Nephron progenitor cell (in vitro differentiated cells): ENCODE measurements around the gene HTR3D.
"Not testable (repeated sequence)": the region's sequence is repeated elsewhere in the genome, so short reads cannot be mapped to it uniquely, and the experiment has no call there.

Source experiments
- DNase-seq: peaks from one replicate; pipeline ENCODE4 v3.0.0; 2021
- H3K27ac Mint-ChIP-seq: 2 replicates; pipeline ENCODE4 v1.8.0; 2021; ENCODE audit warnings: mild to moderate bottlenecking, moderate library complexity, mixed read lengths
- H3K27me3 Mint-ChIP-seq: 2 replicates; pipeline ENCODE4 v1.8.0; 2021; ENCODE audit warnings: mild to moderate bottlenecking, low read depth, mixed read lengths; ENCODE audit not compliant: poor library complexity
- H3K36me3 Mint-ChIP-seq: 2 replicates; pipeline ENCODE4 v1.8.0; 2021; ENCODE audit warnings: low read depth, mixed read lengths
- H3K4me1 Mint-ChIP-seq: 2 replicates; pipeline ENCODE4 v1.8.0; 2021; ENCODE audit warnings: mixed read lengths
- H3K4me3 Mint-ChIP-seq: 2 replicates; pipeline ENCODE4 v1.8.0; 2021; ENCODE audit warnings: mild to moderate bottlenecking, moderate library complexity, mixed read lengths
- H3K9me3 Mint-ChIP-seq: 2 replicates; pipeline ENCODE4 v1.8.0; 2021; ENCODE audit warnings: mild to moderate bottlenecking, moderate library complexity, mixed read lengths
- CTCF ChIP-seq: fragments of 200-600 bp; sonication (generic); IDR thresholded peaks from 2 replicates; pipeline ENCODE4 v1.5.0; 2021; ENCODE audit warnings: antibody characterized with exemption

HTR3D gene

GRCh38 chr3:184058029-184058428, 26.5 kb downstream of the HTR3D start:
- Mint-ChIP-seq H3K27ac (no peak overlapping the region), H3K27me3 (peaks cover 20% of the 10 kb centered on the region), H3K36me3 (no peaks in the 10 kb centered on the region), H3K4me3 (no peak overlapping the region), H3K4me1 (peaks cover 30% of the 10 kb centered on the region), H3K9me3 (no peaks in the 10 kb centered on the region)
- DNase-seq, result no peak
- no peak for TF ChIP-seq CTCF

- no peak overlapping the region for H3K27ac Mint-ChIP-seq
- TF ChIP-seq CTCF, result no peak
- peaks cover 16% of the 10 kb centered on the region for H3K27me3 Mint-ChIP-seq
- no peak for DNase-seq
- no peaks in the 10 kb centered on the region for H3K9me3 Mint-ChIP-seq
- peaks cover 30% of the 10 kb centered on the region for H3K4me1 Mint-ChIP-seq
- no peaks in the 10 kb centered on the region for H3K36me3 Mint-ChIP-seq
- H3K4me3 Mint-ChIP-seq, result no peak overlapping the region
Observed at GRCh38 chr3:184059424-184059823, 27.9 kb downstream of the HTR3D start.

- no peak for DNase-seq
- no peaks in the 10 kb centered on the region for H3K36me3 Mint-ChIP-seq
- peaks cover 2% of the 10 kb centered on the region for H3K27me3 Mint-ChIP-seq
- peaks cover 27% of the 10 kb centered on the region for H3K4me1 Mint-ChIP-seq
- H3K27ac Mint-ChIP-seq, result no peak overlapping the region
- H3K4me3 Mint-ChIP-seq, result no peak overlapping the region
- no peak for TF ChIP-seq CTCF
- H3K9me3 Mint-ChIP-seq, result no peaks in the 10 kb centered on the region
Observed at GRCh38 chr3:184062637-184063036, 31.1 kb downstream of the HTR3D start.

GRCh38 chr3:184066211-184066610, 34.7 kb downstream of the HTR3D start:
- no peaks in the 10 kb centered on the region for H3K27me3 Mint-ChIP-seq
- no peak for DNase-seq
- TF ChIP-seq CTCF, result no peak
- H3K36me3 Mint-ChIP-seq, result peaks cover 7% of the 10 kb centered on the region
- no peak overlapping the region for H3K27ac Mint-ChIP-seq
- peaks cover 9% of the 10 kb centered on the region for H3K9me3 Mint-ChIP-seq
- no peak overlapping the region for H3K4me3 Mint-ChIP-seq
- H3K4me1 Mint-ChIP-seq, result peaks cover 4% of the 10 kb centered on the region

GRCh38 chr3:184067573-184068055, 36.1 kb downstream of the HTR3D start:
- Mint-ChIP-seq H3K4me3 (no peak overlapping the region), H3K27me3 (no peaks in the 10 kb centered on the region), H3K9me3 (peaks cover 11% of the 10 kb centered on the region), H3K4me1 (peaks cover 4% of the 10 kb centered on the region), H3K27ac (peak overlapping the region; percentile 82), H3K36me3 (peaks cover 7% of the 10 kb centered on the region)
- no peak for DNase-seq
- no peak for TF ChIP-seq CTCF

GRCh38 chr3:184068344-184068743, 36.8 kb downstream of the HTR3D start:
- Mint-ChIP-seq H3K9me3 (peaks cover 11% of the 10 kb centered on the region), H3K36me3 (peaks cover 7% of the 10 kb centered on the region), H3K4me3 (no peak overlapping the region), H3K27me3 (peaks cover 4% of the 10 kb centered on the region), H3K27ac (no peak overlapping the region), H3K4me1 (peaks cover 4% of the 10 kb centered on the region)
- DNase-seq, result no peak
- no peak for TF ChIP-seq CTCF

DNA sequence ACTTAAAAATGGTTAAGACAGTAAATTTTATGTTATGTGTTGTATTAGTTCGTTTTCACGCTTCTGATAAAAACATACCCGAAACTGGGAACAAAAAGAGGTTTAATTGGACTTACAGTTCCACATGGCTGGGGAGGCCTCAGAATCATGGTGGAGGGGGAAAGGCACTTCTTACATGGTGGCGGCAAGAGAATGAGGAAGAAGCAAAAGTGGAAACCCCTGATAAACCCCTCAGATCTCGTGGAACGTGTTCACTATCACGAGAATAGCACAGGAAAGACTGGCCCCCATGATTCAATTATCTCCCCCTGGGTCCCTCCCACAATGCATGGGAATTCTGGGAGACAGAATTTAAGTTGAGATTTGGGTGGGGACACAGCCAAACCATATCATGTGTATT, 39.6 kb downstream of the HTR3D start:
- peaks cover 11% of the 10 kb centered on the region for H3K9me3 Mint-ChIP-seq
- not testable (repeated sequence) for H3K4me1 Mint-ChIP-seq, H3K36me3 Mint-ChIP-seq, DNase-seq, H3K4me3 Mint-ChIP-seq, H3K27ac Mint-ChIP-seq, H3K27me3 Mint-ChIP-seq
